ENCODE results near the gene PLCD1. TPM values are rescaled to one million over a fixed set of nuclear protein-coding genes. Genes with fewer than 3 reads are reported as not detected.

Gene PLCD1
- total RNA-seq, 3 donors from 2014 or later, result 17.0 to 36.2 (median 23.4) TPM

- DNase-seq (ENCODE audit: low spot score in 2 of 2), result no peak
- Histone ChIP-seq H3K36me3 (no peaks in the 10 kb centered on the region), H3K9me3 (no peaks in the 10 kb centered on the region), H3K4me3 (no peak overlapping the region), H3K27ac (no peak overlapping the region), H3K27me3 (no peaks in the 10 kb centered on the region), H3K4me1 (no peaks in the 10 kb centered on the region)
- intact Hi-C loops (cut with DNase I; ENCODE audit: low total_unique reads), result no loop called here
- TF ChIP-seq POLR2AphosphoS5 (IDR thresholded peaks at IDR 0.05), result no peak
- TF ChIP-seq POLR2A (IDR thresholded peaks at IDR 0.05), result no peak
- TF ChIP-seq, protein P1, sequence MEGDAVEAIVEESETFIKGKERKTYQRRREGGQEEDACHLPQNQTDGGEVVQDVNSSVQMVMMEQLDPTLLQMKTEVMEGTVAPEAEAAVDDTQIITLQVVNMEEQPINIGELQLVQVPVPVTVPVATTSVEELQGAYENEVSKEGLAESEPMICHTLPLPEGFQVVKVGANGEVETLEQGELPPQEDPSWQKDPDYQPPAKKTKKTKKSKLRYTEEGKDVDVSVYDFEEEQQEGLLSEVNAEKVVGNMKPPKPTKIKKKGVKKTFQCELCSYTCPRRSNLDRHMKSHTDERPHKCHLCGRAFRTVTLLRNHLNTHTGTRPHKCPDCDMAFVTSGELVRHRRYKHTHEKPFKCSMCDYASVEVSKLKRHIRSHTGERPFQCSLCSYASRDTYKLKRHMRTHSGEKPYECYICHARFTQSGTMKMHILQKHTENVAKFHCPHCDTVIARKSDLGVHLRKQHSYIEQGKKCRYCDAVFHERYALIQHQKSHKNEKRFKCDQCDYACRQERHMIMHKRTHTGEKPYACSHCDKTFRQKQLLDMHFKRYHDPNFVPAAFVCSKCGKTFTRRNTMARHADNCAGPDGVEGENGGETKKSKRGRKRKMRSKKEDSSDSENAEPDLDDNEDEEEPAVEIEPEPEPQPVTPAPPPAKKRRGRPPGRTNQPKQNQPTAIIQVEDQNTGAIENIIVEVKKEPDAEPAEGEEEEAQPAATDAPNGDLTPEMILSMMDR (IDR thresholded peaks at IDR 0.05), result no peak
Measured at GRCh38 chr3:38049358-38050126, 20.1 kb upstream of the PLCD1 start.

GRCh38 chr3:38047896-38048295, 18.5 kb upstream of the PLCD1 start:
- intact Hi-C loops (cut with DNase I; ENCODE audit: low total_unique reads), result no loop called here

GRCh38 chr3:38046821-38047220, 17.4 kb upstream of the PLCD1 start:
- no peaks in the 10 kb centered on the region for H3K4me1 ChIP-seq
- H3K27ac ChIP-seq, result no peak overlapping the region
- TF ChIP-seq, protein P1 (IDR thresholded peaks at IDR 0.05), result no peak
- TF ChIP-seq POLR2AphosphoS5 (IDR thresholded peaks at IDR 0.05) (no peak), POLR2A (IDR thresholded peaks at IDR 0.05) (no peak)
- no peaks in the 10 kb centered on the region for H3K36me3 ChIP-seq
- no peak overlapping the region for H3K4me3 ChIP-seq
- intact Hi-C loops (cut with DNase I; ENCODE audit: low total_unique reads), result no loop called here
- no peaks in the 10 kb centered on the region for H3K27me3 ChIP-seq
- H3K9me3 ChIP-seq, result no peaks in the 10 kb centered on the region
- no peak for DNase-seq (ENCODE audit: low spot score in 2 of 2)

More at GRCh38 chr3:38047896-38048295, 18.5 kb upstream of the PLCD1 start:
- Histone ChIP-seq H3K27ac (no peak overlapping the region), H3K9me3 (no peaks in the 10 kb centered on the region), H3K36me3 (no peaks in the 10 kb centered on the region), H3K27me3 (no peaks in the 10 kb centered on the region), H3K4me1 (no peaks in the 10 kb centered on the region), H3K4me3 (no peak overlapping the region)
- no peak for DNase-seq (ENCODE audit: low spot score in 2 of 2)
- TF ChIP-seq, protein P1 (IDR thresholded peaks at IDR 0.05), result no peak
- TF ChIP-seq POLR2AphosphoS5 (IDR thresholded peaks at IDR 0.05) (no peak), POLR2A (IDR thresholded peaks at IDR 0.05) (no peak)

GRCh38 chr3:38046027-38046426, 16.6 kb upstream of the PLCD1 start:
- TF ChIP-seq, protein P1 (IDR thresholded peaks at IDR 0.05), result no peak
- TF ChIP-seq POLR2A (IDR thresholded peaks at IDR 0.05) (no peak), POLR2AphosphoS5 (IDR thresholded peaks at IDR 0.05) (no peak)

DNA sequence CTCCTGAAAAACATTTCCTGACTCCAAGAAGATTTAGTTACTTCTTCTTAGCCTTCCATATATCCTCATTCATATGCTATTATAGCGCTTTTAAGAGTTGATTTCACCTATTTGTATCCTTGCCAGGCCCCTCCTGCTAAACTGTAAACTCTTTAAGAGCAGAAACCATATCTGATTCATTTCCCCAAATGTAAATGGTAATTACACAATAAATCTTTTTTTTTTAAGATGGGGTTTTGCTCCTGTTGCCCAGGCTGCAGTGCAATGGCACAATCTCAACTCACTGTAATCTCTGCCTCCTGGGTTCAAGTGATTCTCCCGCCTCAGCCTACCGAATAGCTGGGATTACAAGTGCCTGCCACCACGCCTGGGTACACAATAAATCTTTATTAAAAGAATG, 14.0 kb upstream of the PLCD1 start:
- intact Hi-C loops (cut with DNase I; ENCODE audit: low total_unique reads), result no loop called here
- H3K4me3 ChIP-seq, result no peak overlapping the region
- H3K4me1 ChIP-seq, result no peaks in the 10 kb centered on the region
- H3K27ac ChIP-seq, result no peak overlapping the region
- no peaks in the 10 kb centered on the region for H3K27me3 ChIP-seq
- no peaks in the 10 kb centered on the region for H3K36me3 ChIP-seq
- DNase-seq (ENCODE audit: low spot score in 2 of 2), result no peak
- TF ChIP-seq, protein P1 (IDR thresholded peaks at IDR 0.05), result no peak
- TF ChIP-seq POLR2A (IDR thresholded peaks at IDR 0.05) (no peak), POLR2AphosphoS5 (IDR thresholded peaks at IDR 0.05) (no peak)
- H3K9me3 ChIP-seq, result no peaks in the 10 kb centered on the region

More at GRCh38 chr3:38046027-38046426, 16.6 kb upstream of the PLCD1 start:
- Histone ChIP-seq H3K27me3 (no peaks in the 10 kb centered on the region), H3K4me1 (no peaks in the 10 kb centered on the region), H3K27ac (no peak overlapping the region), H3K36me3 (no peaks in the 10 kb centered on the region), H3K4me3 (no peak overlapping the region), H3K9me3 (no peaks in the 10 kb centered on the region)
- no peak for DNase-seq (ENCODE audit: low spot score in 2 of 2)
- intact Hi-C loops (cut with DNase I; ENCODE audit: low total_unique reads), result no loop called here
